ENCODE results near the gene LDLRAD3.

DNA sequence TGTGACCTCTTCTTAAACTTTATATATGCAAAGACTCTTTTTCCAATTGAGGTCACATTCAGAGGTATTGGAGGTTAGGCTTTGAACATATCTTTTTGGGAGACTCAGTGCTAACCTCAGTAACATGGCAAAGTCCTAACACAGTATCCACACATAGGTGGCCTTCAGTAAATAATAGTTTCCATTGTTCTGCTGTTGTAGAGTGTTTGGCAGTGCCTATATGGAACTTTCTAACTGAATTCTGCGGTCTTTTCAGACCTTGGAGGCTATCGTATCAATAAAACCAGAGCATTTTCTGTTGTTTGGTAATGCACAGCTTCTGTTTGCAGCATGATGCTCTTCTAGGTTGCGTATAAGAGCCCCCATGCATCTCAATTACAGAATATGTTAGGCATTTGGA is 47.0 kb downstream of the LDLRAD3 start:
- TF ChIP-seq, protein P1, sequence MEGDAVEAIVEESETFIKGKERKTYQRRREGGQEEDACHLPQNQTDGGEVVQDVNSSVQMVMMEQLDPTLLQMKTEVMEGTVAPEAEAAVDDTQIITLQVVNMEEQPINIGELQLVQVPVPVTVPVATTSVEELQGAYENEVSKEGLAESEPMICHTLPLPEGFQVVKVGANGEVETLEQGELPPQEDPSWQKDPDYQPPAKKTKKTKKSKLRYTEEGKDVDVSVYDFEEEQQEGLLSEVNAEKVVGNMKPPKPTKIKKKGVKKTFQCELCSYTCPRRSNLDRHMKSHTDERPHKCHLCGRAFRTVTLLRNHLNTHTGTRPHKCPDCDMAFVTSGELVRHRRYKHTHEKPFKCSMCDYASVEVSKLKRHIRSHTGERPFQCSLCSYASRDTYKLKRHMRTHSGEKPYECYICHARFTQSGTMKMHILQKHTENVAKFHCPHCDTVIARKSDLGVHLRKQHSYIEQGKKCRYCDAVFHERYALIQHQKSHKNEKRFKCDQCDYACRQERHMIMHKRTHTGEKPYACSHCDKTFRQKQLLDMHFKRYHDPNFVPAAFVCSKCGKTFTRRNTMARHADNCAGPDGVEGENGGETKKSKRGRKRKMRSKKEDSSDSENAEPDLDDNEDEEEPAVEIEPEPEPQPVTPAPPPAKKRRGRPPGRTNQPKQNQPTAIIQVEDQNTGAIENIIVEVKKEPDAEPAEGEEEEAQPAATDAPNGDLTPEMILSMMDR (conservative IDR thresholded peaks at IDR 0.05; ENCODE audit: low read length): no peak
- no peak for TF ChIP-seq EZH2phosphoT487 (IDR thresholded peaks at IDR 0.05; ENCODE audit: borderline replicate concordance, low read depth, low read length)
